GM18511 (cell line): ENCODE measurements around the gene SLCO3A1.

ENCODE experiments used
- ATAC-seq: cut with Tn5 transposase; IDR thresholded peaks from one replicate; pipeline ENCODE4 v1.9.1; 2021; ENCODE audit warnings: mild to moderate bottlenecking, moderate library complexity; ENCODE audit not compliant: unreplicated experiment

Gene SLCO3A1

DNA sequence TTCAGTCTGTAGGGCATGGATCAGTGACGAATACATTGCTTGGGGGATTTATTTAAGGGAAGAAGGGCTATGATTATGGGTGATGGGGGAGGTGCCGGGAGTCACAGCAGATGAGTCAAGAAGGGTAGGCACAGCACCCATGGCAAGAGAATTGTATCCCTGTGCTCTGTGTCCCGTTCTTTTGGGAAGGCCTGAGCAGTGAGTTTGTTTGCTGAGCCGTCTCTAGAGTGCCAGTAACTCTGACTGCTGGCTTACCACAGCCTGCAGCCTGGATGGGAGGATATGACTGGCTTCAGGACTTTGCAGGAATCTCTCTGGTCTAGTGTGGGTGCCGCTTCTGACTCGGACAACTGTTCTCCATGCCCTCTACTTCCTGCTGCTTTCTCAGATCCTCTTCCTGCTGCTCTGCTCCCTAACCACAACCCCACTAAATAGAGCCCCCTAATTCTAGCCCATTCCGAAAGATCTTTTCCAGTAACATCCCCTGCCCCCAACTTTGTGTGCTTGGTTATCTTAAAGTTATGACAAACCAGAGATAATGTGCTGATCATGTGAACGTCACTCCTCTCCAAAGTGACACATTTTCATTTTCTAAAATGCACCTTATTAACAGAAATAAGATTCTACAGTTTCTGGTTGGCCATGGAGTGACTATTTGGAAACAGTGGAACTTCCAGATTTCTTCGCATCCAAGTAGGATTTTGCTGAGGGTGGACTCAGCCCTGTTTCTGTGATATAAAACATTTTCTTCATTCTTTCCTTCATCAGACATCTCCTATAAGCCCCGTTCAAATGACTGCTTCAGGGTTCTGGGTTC, 239.0 kb downstream of the SLCO3A1 start:
- no peak for ATAC-seq

DNA sequence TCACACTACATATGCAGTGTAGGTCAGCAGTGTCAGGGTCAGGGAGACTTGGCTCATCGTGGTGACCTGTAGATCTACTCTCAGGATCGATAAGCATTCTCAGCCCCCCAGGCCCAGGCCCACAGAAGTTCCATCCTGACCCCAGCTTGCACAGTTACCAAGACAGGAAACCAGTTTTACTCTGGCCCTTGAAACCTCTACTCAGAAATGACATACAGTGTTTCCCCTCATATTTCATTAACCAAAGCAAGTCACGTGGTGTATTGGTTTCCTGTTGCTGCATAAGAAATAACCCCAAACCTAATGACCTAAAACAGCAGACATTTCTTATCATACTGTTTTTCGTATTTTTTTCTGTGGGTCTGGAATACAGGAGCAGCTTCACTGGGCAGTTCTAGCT, 242.2 kb downstream of the SLCO3A1 start:
- peak; percentile 72 for ATAC-seq

DNA sequence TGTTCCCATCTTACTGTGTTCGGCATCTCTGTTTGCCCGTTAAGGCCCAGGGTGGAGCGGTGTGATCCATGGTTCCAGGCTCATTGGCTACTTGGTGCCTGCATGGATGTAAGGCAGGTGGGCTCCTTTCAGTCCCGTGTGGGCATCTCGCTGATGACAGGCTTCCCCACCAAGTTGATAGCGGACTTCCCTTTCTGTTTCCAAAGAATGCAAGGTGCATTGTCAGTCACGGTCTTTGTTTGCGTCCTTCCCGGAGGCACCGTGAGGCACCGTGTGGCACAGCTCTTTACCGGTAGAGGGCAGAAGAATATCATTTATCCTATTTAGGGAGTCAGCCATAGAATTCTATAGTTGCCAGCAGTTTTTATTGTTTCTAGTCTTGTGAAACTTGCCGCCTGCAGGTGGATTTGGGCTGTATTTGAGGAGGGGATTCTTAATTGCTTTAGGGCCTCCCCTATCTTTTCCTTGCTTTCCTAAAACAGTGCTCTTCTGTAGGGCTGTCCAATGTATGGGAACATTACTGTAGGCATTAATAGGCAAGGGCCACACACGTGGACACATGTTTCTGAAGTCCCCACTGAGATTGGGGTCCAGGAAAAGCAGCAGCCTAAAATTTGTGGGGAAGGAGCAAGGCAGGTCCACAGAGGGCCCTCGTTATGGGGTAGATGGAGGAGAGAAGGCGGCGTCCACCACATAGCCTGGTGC, 244.1 kb downstream of the SLCO3A1 start:
- ATAC-seq = peak; percentile 61

DNA sequence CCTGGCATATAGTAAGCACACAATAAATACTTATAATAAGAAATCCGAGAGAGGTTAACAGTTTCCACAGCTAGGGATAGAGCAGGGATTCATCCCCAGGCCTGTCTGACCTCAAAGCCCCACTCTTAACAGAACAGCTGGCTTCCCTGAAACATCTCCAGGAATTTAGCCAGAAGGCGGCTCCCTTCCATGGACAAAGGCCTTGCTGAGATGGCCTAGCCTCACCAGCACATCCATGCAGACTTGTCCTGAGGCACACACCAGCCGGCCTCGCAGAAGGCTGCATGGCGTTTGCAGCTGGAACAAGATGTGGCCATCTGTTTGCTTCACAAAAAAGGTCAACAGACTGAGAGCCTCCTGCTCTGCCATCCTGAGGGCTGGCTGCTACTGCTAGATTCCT, 245.4 kb downstream of the SLCO3A1 start:
- ATAC-seq = no peak

DNA sequence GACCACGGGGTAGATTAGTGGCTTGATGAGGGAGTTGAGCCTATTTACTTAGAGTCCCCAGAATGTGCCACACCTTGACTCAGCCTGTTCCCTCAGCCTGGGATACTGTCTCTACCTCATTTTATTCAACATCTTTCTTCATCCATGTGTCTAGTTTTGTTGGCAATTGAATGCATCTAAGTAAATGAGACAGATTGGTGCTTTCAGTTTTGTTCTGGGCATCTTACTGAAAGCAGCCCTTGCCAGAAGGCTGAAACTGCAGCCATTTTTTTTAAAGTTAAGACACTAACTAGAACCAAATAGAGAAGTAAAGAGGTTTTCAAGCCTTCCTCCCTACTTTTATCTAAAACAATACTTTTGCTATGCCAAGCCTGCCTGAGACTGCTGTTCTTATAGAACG, 246.8 kb downstream of the SLCO3A1 start:
- ATAC-seq = no peak

DNA sequence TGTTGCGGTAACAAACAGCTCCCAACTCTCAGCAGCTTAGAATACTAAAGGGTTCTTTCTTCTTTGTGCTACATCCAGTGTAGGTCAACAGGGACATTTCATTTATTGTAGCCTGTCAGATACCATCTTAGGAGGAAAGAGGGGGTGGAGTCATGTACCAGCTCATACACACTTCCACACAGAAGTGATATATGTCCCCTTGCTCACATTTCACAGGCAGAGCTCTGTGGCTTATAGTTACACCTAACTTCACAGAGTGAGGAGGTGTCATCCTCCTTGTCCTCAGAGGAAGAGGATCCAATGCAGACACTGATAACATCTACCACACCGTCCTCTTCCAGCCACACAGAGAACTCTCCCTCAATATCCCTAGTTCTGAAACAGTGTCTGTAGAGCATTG, 247.2 kb downstream of the SLCO3A1 start:
- ATAC-seq = no peak

DNA sequence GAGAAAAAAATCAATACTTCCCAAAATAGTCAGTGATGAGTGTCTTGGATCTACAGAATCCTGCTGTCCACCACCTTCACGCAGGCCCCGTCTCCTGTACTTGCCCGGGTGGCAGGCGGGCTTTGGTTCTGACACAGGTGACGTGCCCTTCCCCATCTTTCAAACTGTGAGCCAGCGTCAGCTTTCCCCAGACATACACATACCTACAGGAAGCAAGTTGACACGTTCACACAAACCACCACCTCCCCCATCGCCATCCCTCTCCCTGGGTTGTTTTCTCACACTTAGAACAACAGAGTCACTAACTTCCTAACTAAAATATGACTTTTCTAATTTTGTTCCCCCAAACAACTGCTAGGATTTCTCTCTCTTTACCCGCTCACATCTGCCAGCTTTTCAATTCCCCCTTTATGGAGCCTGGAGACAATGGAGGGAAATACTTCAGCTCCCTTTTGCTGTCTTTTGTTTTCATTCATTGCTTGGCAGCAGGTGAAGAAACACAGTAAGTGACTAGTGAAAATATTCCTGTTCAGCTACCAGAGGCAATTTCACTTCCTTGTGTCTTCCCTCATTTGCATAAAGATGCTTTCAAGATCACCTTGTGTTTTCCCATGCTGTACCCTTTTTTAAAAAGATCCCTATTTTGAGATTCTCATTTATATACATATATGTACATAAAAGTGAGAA, 248.3 kb downstream of the SLCO3A1 start:
- ATAC-seq = no peak

DNA sequence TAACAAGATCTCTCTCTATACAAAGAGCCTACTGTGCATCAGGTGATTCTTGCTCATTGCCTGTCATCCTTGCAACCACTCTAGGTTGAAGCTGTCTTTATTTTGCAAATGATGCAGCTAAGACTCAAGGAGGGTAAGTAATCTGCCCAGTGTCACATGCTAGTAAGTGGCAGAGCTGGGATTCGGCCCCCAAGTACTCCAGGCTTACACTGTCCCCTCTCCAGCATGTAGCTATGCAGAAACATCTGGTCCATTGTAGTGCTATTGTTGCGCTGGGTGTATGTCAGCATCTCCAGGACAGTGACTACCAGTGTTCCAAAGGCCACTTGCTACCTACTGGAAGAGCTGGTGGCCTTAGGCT, 248.9 kb downstream of the SLCO3A1 start:
- ATAC-seq = no peak

DNA sequence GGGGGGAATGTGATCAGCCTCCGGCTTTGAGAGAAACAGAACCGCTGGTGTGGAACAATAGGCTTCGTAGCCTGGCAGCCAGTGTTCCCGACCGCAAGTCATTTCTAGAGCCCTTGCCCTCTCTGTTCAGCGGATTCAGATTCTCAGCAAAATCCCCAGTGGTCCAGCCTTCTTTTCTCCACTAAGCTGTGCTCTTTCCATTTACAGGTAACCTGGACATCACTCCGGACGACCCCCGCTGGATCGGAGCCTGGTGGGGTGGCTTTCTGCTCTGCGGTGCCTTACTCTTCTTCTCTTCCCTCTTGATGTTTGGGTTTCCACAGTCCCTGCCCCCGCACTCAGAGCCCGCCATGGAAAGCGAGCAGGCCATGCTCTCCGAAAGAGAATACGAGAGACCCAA, 250.6 kb downstream of the SLCO3A1 start:
- ATAC-seq = no peak

DNA sequence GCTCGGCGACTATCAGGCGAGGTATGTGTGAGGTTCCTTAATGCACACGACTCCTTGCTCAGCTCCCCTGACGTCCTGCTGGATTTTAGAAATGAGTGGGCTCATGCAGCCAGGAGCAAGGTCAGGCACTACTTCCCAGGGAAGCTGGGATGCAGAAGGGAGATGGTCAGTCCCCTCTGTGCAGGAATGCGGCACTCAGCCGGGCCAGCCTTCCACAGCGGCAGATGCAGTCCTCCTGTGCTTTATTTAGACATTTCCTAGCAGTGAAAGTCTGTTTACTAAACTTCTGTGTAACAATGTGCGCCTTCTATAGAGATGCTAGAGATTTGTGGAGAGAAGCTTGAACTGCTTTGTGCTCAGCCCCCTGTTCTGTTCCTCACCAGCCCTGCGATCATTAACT, 252.1 kb downstream of the SLCO3A1 start:
- no peak for ATAC-seq

DNA sequence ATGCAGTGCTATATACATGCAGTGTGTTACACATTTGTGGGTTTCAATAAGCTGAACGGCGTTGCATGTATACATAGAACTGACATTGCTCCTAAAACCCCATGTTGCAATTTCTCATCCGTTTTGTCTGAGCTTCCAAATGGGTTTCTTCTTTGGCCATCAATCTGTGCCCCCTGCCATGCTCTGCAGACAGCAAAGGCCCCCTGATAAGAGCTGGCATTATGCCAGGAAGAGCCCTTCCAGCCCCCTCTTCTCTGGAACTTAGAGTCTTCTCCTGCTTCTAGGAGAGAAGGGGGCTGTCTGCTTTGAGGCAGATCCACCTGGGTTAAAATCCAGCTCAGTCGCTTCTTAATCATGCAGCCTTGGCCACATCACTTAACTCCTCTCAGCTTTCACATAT, 254.0 kb downstream of the SLCO3A1 start:
- no peak for ATAC-seq

DNA sequence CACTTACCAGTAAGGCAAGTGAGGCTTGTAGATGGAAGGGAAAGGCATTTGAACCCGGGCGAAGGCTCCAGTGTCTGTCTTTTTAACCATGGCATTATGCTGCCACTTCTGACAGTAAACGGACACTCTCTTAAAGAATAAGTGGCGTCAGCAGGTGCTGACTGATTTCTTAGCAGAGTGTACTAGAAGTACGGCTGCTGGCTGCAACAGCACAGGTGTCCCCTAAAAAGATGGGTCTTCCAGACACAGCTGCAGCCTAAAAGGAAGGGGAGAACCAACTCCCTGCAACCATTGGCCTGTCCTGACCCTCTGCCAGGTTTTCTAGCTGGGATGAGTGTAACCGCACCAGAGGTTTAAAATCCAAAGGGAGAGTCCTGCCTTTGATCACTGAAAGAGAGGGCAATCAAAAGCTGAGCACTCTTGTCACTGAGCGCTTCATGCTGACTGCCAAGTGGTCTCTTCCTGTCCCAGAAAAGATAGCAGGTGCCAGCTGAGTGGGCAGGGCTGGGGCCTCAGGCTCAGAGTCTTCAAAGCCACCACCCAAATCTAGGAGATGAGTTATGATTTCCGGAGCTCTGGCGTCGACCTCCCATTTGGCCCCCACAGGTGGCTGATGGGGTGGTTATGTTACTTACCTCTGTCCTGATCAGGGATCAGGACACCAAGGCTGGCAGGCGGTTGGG, 255.8 kb downstream of the SLCO3A1 start:
- ATAC-seq = no peak

DNA sequence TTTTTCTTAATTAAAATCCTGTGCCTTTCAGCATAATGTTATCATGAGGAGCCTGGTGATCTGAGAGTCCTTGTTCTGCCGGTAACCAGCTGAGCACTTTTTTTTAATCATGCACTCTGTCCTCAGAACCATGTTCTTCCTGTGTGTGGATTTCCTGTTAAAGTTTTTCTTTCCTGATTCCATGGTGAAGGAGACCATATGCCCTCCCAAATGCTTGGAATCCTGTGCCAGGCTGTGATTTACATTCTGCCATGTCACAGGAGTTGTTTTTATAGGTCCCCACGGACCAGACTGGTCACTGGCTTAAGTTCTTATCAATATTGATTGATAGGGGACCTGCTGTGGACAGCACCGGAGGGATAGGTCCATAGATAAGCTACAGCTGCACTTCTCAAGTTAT, 257.8 kb downstream of the SLCO3A1 start:
- ATAC-seq = no peak

DNA sequence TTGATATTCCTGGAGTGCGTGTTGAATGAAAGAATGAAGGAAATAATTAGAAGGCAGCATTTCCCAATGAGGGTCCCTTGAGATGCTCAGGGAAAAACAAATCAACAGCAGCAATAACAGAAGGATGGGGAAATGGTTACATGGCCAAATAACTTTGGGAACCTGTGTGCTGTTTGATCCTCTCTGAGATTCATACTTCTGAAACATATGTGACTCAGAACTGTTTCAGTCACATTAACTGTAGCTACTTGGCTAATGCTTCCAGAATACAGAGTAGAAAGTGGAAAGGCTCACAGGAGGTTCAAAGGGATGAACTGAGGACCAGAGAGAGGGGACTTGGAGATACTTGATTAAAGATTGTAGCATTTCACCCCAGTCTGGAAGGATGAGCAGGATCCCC, 258.2 kb downstream of the SLCO3A1 start:
- no peak for ATAC-seq

DNA sequence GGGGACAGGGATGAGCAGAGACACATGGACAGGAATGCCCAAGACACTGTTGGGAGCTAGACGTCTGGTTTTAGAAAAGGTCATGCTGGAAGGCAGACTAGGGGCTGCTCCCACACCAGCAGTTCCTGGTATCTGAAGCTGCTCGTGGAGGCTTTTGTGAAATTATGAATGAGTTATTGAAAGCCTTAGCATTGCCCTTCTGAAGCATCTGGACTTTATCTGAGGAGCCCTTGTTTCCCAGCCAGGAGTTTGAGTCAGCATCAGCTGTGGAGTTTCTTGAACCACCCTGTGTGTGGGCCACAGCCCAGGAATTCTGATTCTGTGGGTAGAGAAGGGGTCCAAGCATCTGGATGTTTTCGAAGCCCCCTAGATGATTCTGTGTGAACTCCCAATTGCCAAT, 258.7 kb downstream of the SLCO3A1 start:
- no peak for ATAC-seq

DNA sequence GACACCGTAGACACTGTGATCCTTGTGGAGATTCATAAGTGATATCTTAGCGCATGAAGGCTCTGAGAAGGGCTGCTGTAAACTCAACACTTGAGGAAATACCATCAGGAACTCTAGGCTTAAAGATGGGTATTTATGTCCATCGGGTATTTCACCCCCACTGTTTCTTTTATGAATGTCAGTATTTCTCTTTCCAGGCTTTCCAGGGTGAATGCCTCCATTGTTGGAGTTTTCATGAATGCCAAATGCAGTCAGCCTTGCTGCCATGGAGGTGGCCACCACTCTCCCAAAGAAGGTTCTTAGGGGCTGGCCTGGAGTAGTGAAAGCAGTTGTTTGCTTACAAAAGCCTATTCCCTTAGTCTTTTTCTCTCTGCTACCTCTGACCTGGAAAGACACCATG, 259.2 kb downstream of the SLCO3A1 start:
- no peak for ATAC-seq

DNA sequence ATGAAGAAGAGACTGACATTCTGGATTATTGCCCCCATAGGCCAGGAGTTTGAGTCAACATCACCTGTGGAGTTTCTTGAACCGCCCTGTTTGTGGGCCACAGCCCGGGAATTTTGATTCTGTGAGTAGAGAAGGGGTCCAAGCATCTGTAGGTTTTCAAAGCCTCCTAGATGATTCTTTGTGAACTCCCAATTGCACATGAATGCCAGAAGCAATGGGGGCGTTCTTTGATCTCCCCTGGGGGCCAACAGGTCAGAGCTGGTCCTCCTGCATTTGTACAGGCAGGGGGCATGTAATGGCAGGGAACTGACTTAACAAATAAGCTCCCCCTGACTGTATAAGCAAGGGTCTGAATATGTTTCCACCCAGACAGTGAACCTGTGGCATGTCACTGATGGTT, 260.3 kb downstream of the SLCO3A1 start:
- no peak for ATAC-seq

DNA sequence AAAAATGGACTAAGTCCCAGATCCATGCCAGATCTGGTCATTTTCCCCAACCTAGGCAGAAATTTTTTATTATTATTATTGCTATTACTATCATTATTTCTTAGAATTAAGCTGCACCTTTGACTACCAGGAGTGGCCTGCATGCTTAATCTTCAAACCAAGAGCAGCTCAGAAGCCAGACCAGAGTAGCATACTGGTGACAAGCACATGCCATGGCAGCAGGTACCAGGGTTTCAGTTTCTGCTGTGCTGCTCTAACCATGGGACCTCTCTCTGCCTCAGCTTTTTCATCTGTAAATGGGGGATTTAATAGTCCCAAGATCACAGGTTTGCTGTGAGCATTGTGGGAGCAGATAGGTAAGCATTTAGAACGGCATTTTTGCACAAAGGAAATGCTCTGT, 262.3 kb downstream of the SLCO3A1 start:
- ATAC-seq = no peak

DNA sequence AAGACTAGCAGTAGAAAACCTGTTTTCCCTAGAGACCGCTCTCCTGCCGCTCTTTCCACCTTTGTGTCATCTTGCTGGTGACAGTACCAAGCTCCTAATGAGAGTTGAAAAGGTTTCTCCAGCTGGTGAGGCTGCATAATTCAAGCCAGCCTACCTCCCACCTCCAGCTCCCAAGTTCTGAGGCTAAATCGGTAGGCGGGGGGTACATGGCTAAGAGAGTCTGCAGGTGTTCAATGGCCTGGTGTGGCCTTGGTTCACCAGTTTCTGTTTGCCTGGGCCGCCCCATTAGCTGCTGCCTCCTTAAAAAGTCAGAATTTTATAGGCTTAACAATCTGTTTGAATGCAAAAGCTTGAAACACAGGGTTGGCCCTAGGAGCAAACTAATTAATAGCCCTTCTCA, 262.8 kb downstream of the SLCO3A1 start:
- no peak for ATAC-seq

DNA sequence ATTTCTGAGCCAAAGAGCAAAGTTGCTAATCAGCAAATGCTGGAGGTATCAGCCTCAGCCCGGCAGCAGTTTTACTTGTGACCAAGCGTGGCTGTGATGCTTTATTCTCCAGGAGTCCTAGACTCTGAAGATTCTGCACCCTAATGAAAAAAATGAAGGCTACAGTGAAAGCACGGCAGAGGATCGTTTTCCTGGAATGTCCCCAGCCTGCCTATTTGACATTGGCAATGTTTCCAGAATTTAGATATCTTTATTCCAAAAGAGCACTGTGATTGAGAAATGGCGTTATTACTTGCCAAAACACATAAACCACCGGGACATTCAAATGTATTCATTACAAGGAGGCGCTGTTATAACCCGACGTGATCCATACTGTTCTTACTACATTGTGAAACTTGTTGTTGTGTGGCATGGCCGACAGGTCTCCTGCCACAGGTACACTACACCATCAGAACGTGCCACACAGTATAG, 263.8 kb downstream of the SLCO3A1 start:
- no peak for ATAC-seq

DNA sequence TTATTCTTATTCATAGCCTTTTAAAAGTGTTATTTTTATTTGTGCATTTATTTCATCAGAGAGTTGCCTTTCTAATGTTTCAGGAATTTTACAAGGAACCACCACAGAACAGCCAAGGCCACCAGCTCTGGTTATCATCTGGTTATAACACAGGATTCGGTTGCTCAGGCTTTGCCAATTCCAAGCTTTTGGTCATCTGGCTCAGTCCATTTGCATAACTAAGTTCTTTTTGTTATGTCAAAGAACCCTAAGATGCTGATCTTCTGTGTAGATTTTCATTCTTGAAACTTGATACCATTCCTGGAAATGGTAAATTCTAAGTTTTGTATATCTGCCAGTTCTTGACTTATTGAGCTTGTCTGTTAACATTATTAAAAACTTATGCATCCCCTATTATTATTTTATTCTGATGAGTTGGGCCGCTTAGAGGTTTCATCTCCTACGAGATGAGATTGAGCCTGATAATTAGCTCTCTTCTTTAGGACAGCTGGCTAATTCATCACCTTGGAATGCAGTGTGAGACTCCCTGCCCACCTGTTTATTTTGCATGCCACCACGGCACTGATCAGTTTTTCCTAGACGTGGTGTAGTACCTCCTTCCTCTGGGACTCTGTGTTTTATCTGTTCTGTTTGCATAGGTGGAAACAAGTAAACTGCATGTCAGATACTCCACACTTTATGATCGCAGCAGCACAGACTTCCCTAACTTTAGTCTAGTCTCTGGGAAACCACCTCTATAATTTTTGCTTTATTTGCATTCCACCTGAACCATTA, 264.8 kb downstream of the SLCO3A1 start:
- no peak for ATAC-seq
